Choroid plexus epithelial cell (primary cell): ENCODE data around the gene SH3TC2.

Source experiments
- DNase-seq: peaks from one replicate; pipeline ENCODE4 v3.0.0-alpha.2; 2010; ENCODE audit warnings: low read depth
- H3K4me3 ChIP-seq: 2 replicates; pipeline ENCODE4 v1.5.1; 2011; ENCODE audit warnings: low read depth, mild to moderate bottlenecking, control low read depth, low read length, moderate library complexity
- CTCF ChIP-seq: conservative IDR thresholded peaks from 2 replicates; pipeline ENCODE4 v1.5.1; 2011; ENCODE audit warnings: low read depth, mild to moderate bottlenecking, control low read depth, inconsistent platforms, low read length, moderate library complexity

SH3TC2 gene

GRCh38 chr5:149063017-149063687 lies at the start of gene SH3TC2:
Gene SH3TC2 (minus strand): TSS chr5:149063062. CDS start chr5:149063022, 40 bp downstream.
- no peak for TF ChIP-seq CTCF
- DNase-seq: peak; percentile 75
- H3K4me3 ChIP-seq: no peak within 1 kb of the TSS

GRCh38 chr5:149110406-149110805 lies 47.5 kb upstream of the SH3TC2 start:
- peak; percentile 26 for DNase-seq
- no peak overlapping the region for H3K4me3 ChIP-seq
- no peak for TF ChIP-seq CTCF

GRCh38 chr5:149108651-149109280 lies 45.9 kb upstream of the SH3TC2 start:
- H3K4me3 ChIP-seq: no peak overlapping the region
- no peak for TF ChIP-seq CTCF
- no peak for DNase-seq

DNA sequence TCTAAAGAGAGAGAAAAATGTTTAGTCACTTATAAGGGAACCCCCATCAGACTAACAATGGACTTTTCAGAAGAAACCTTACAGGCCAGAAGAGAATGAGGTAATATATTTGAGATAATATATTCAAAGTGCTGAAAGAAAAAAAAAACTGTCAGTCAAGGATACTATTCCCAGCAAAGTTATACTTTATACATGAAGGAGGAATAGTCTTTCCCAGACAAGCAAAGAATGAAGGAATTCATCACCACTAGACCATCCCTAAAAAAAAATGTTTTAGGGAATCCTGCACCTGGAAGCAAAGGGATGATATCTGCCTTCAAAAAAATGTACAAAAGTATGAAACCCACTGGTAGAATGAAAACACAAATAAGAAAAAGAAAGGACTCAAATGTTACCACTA lies 37.5 kb upstream of the SH3TC2 start:
- no peak for DNase-seq
- no peak for TF ChIP-seq CTCF
- no peak overlapping the region for H3K4me3 ChIP-seq

DNA sequence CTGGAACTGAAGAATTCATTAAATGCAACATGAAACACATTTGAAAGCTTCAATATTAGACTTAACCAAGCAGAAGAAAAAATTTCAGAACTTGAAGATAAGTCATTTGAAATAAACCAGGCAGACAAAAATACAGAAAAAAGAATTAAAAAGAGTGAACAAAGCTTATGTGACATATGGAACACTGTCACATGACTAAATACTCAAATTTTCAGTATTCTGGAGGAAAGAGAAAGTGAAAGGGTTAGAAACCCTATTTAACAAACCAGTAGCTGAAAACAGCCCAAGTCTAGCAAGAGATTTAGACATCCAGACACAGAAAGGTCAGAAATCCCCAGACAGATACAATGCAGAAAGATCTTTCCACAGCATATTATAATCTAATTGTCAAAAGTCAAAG lies 37.1 kb upstream of the SH3TC2 start:
- no peak overlapping the region for H3K4me3 ChIP-seq
- no peak for DNase-seq
- no peak for TF ChIP-seq CTCF

DNA sequence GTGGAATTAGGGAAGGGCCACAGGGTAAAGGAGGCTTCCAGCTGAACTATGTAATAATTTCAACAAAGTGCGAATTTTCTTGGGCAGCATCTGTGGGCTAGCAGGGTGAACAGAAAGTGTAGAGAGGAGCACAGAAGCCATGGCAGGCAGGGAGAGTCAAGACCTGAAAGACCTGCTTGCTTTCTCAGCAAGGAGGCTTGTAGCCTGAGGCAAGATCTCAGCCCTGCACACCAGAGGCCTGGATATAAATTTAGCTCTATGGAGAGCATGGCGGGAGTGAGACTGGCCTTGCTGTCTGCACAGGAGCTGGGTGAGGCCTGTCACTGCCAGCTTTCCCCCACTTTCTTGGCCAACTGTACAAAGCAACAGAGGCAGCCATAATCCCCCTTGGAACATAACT lies 32.1 kb upstream of the SH3TC2 start:
- no peak for DNase-seq
- H3K4me3 ChIP-seq: no peak overlapping the region
- no peak for TF ChIP-seq CTCF

DNA sequence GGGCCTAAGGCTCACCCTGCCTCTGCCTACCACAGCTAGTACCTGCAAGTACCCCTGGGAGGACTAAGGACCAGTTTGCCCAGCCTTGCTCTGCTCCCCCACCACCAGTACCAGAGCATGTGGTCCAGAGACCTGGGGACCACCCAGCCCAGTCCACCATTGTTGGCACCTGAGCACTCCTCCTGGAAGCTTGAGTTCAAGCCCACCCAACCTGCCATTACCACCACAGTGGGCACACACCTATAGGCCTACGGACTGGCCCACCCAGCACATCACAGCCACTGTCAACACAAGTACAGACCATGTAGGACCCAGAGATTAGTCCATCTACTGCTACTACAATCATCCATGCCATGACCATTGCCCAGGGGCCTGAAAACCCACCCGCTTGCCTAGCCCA lies 30.8 kb upstream of the SH3TC2 start:
- no peak for TF ChIP-seq CTCF
- DNase-seq: no peak
- no peak overlapping the region for H3K4me3 ChIP-seq
